Glomerular endothelial cell (primary cell): Measurements from ENCODE around the gene OGG1. TPM values are rescaled to one million over a fixed set of nuclear protein-coding genes. Genes with fewer than 3 reads are reported as not detected.
"Not testable (repeated sequence)": the region's sequence is repeated elsewhere in the genome, so short reads cannot be mapped to it uniquely, and the experiment has no call there.

Experiments
- DNase-seq: peaks from one replicate; pipeline ENCODE4 v3.0.0-alpha.2; 2011; ENCODE audit warnings: low read depth, low spot score; ENCODE audit errors: extremely low read depth
- total RNA-seq: library from RNA; depleted of rRNA; stranded (reverse); fragments of >200 nt; gene quantifications from 2 replicates; pipeline ENCODE4 v1.2.3, GENCODE V29; 2015

Gene OGG1
- total RNA-seq, 1 donor from 2014 or later = 16.7 TPM

GRCh38 chr3:9760779-9761505 lies 11.2 kb downstream of the OGG1 start:
- DNase-seq = no peak

GRCh38 chr3:9761919-9762318 lies 12.2 kb downstream of the OGG1 start:
- DNase-seq = no peak

- DNase-seq = no peak
Measured at GRCh38 chr3:9762871-9763270, 13.1 kb downstream of the OGG1 start.

- no peak for DNase-seq
Measured at GRCh38 chr3:9765865-9766264, 16.1 kb downstream of the OGG1 start.

GRCh38 chr3:9767418-9767817 lies 17.7 kb downstream of the OGG1 start:
- DNase-seq = no peak

GRCh38 chr3:9768141-9768775 lies 18.5 kb downstream of the OGG1 start:
- DNase-seq = no peak

GRCh38 chr3:9769012-9769411 lies 19.3 kb downstream of the OGG1 start:
- DNase-seq = no peak

- DNase-seq = no peak
Measured at GRCh38 chr3:9769426-9770275, 19.9 kb downstream of the OGG1 start, which contains the start of gene CAMK1. TSS of gene CAMK1 (minus strand) at chr3:9769947. CDS start at chr3:9767749, 2,198 bp downstream.

GRCh38 chr3:9770276-9770812 lies 20.6 kb downstream of the OGG1 start:
- no peak for DNase-seq

GRCh38 chr3:9771007-9771406 lies 21.3 kb downstream of the OGG1 start:
- not testable (repeated sequence) for DNase-seq

GRCh38 chr3:9776896-9777693 lies 27.3 kb downstream of the OGG1 start:
- DNase-seq = no peak

- DNase-seq = no peak
Measured at GRCh38 chr3:9777694-9778021, 27.9 kb downstream of the OGG1 start.

GRCh38 chr3:9778143-9779074 lies 28.7 kb downstream of the OGG1 start:
- no peak for DNase-seq

GRCh38 chr3:9779075-9779593 lies 29.4 kb downstream of the OGG1 start:
- no peak for DNase-seq

- DNase-seq = no peak
Measured at GRCh38 chr3:9779721-9780457, 30.1 kb downstream of the OGG1 start.

GRCh38 chr3:9780458-9780812 lies 30.7 kb downstream of the OGG1 start:
- DNase-seq = no peak

- no peak for DNase-seq
Measured at GRCh38 chr3:9780910-9781309, 31.2 kb downstream of the OGG1 start.

- DNase-seq = no peak
Measured at GRCh38 chr3:9781551-9781950, 31.8 kb downstream of the OGG1 start.
